HepG2 (cell line): ENCODE measurements around the gene IRAK2. TPM values are rescaled to one million over a fixed set of nuclear protein-coding genes. Genes with fewer than 3 reads are reported as not detected.

Source experiments
- FOSL2 ChIP-seq: sonication (generic); formaldehyde crosslinking; IDR thresholded peaks from 2 replicates; pipeline ENCODE4 v1.4.0; 2020; ENCODE audit warnings: missing genetic modification reagents
- GATA4 ChIP-seq: sonication (generic); IDR thresholded peaks from 2 replicates; pipeline ENCODE4 v1.6.1; 2016; ENCODE audit warnings: antibody characterized with exemption, low read depth, borderline replicate concordance
- GTF2F1 ChIP-seq: fragments of 150-350 bp; IDR thresholded peaks from 2 replicates; pipeline ENCODE4 v1.6.1; 2014; ENCODE audit warnings: low read length
- LCORL ChIP-seq, 2 experiments: fragments of 450-650 bp in 1 of 2; sonication (generic) in 1 of 2; formaldehyde crosslinking in 1 of 2; IDR thresholded peaks; 2 replicates each; pipeline versions ENCODE4 v1.5.0 to v1.6.1; 2017 to 2020; ENCODE audit warnings: antibody characterized with exemption in 1 of 2, missing genetic modification reagents in 1 of 2
- MAF1 ChIP-seq: sonication (generic); formaldehyde crosslinking; IDR thresholded peaks from 2 replicates; pipeline ENCODE4 v1.5.0; 2020; ENCODE audit warnings: missing genetic modification reagents, borderline replicate concordance
- MATR3 ChIP-seq: sonication (generic); formaldehyde crosslinking; IDR thresholded peaks from 2 replicates; pipeline ENCODE4 v1.4.0; 2020; ENCODE audit warnings: missing genetic modification reagents
- MEF2D ChIP-seq: sonication (generic); formaldehyde crosslinking; IDR thresholded peaks from 2 replicates; pipeline ENCODE4 v1.5.1; 2020; ENCODE audit warnings: mild to moderate bottlenecking, missing genetic modification reagents
- MIXL1 ChIP-seq: IDR thresholded peaks from 2 replicates; pipeline ENCODE4 v1.6.1; 2016
- MYC ChIP-seq: sonication (generic); formaldehyde crosslinking; IDR thresholded peaks from 2 replicates; pipeline ENCODE4 v1.9.0; 2021; ENCODE audit warnings: missing genetic modification reagents, borderline replicate concordance
- NRL ChIP-seq: sonication (generic); formaldehyde crosslinking; IDR thresholded peaks from 2 replicates; pipeline ENCODE4 v1.5.0; 2020; ENCODE audit warnings: missing genetic modification reagents, mild to moderate bottlenecking, moderate library complexity, borderline replicate concordance
- RBM39 ChIP-seq: fragments of 200-400 bp; formaldehyde crosslinking; IDR thresholded peaks from one replicate; pipeline ENCODE4 v1.6.1; 2018; ENCODE audit warnings: antibody characterized with exemption, mild to moderate bottlenecking, low read depth, low read length; ENCODE audit not compliant: poor library complexity, severe bottlenecking
- SMYD3 ChIP-seq: sonication (generic); formaldehyde crosslinking; IDR thresholded peaks from 2 replicates; pipeline ENCODE4 v1.8.1; 2023; ENCODE audit warnings: mild to moderate bottlenecking, missing genetic modification reagents
- SRF ChIP-seq: IDR thresholded peaks from 2 replicates; pipeline ENCODE4 v1.6.1; 2011; ENCODE audit warnings: mild to moderate bottlenecking, low read depth, low read length, moderate library complexity
- TARDBP ChIP-seq: sonication (generic); formaldehyde crosslinking; IDR thresholded peaks from 2 replicates; pipeline ENCODE4 v1.8.0; 2022; ENCODE audit warnings: mild to moderate bottlenecking, missing genetic modification reagents
- WIZ ChIP-seq: sonication (generic); formaldehyde crosslinking; IDR thresholded peaks from 2 replicates; pipeline ENCODE4 v1.5.1; 2020; ENCODE audit warnings: mild to moderate bottlenecking, missing genetic modification reagents
- ZBTB38 ChIP-seq: sonication (generic); formaldehyde crosslinking; IDR thresholded peaks from 2 replicates; pipeline ENCODE4 v1.5.1; 2020; ENCODE audit warnings: mild to moderate bottlenecking, missing genetic modification reagents
- ZEB1 ChIP-seq: IDR thresholded peaks from 2 replicates; pipeline ENCODE4 v1.6.1; 2012; ENCODE audit warnings: mild to moderate bottlenecking, low read depth, inconsistent platforms; ENCODE audit not compliant: insufficient replicate concordance
- ZKSCAN5 ChIP-seq: sonication (generic); formaldehyde crosslinking; IDR thresholded peaks from 2 replicates; pipeline ENCODE4 v1.5.1; 2020; ENCODE audit warnings: mild to moderate bottlenecking, missing genetic modification reagents
- ZNF205 ChIP-seq: IDR thresholded peaks from 2 replicates; pipeline ENCODE4 v1.6.1; 2018; ENCODE audit warnings: missing biosample characterization, missing genetic modification reagents
- ZNF510 ChIP-seq: sonication (generic); formaldehyde crosslinking; IDR thresholded peaks from 2 replicates; pipeline ENCODE4 v1.4.0; 2020; ENCODE audit warnings: low read depth, mild to moderate bottlenecking, missing genetic modification reagents
- ZNF841 ChIP-seq: sonication (generic); formaldehyde crosslinking; IDR thresholded peaks from 2 replicates; pipeline ENCODE4 v1.8.1; 2023; ENCODE audit warnings: missing genetic modification reagents, borderline replicate concordance
- polyA plus RNA-seq, 8 experiments: library from polyadenylated mRNA; depleted of rRNA in 3 of 8; stranded (reverse) in 7 of 8; unstranded in 1 of 8; fragments of >200 nt; fragmentation: Illumina TruSeq in 4 of 8; extraction: Trizol in 4 of 8; gene quantifications; 2 replicates each; pipeline versions ENCODE4 v1.2.1 to v1.2.3, GENCODE V29; 2011 to 2016; ENCODE audit warnings: low read depth in 4 of 8, missing spikeins in 1 of 8, mixed read lengths in 1 of 8; ENCODE audit not compliant: insufficient read depth in 1 of 8
- total RNA-seq, 5 experiments: library from RNA; depleted of rRNA; stranded (reverse); fragments of >200 nt; fragmentation: Illumina TruSeq; extraction: Trizol; gene quantifications; 2 replicates each; pipeline ENCODE4 v1.2.3, GENCODE V29; 2016; ENCODE audit warnings: low read depth in 1 of 5
- TF ChIP-seq, protein P1 (sequence below): sonication (generic); formaldehyde crosslinking; IDR thresholded peaks from 2 replicates; pipeline ENCODE4 v1.8.1; 2023; ENCODE audit warnings: mild to moderate bottlenecking, inconsistent platforms, moderate library complexity, missing genetic modification reagents, borderline replicate concordance
- TF ChIP-seq, protein P2 (sequence below): sonication (generic); formaldehyde crosslinking; IDR thresholded peaks from 2 replicates; pipeline ENCODE4 v1.4.0; 2020; ENCODE audit warnings: mild to moderate bottlenecking, missing genetic modification reagents, borderline replicate concordance
- TF ChIP-seq, protein P3 (sequence below): sonication (generic); formaldehyde crosslinking; IDR thresholded peaks from 2 replicates; pipeline ENCODE4 v1.5.1; 2020; ENCODE audit warnings: mild to moderate bottlenecking, missing genetic modification reagents, borderline replicate concordance

Gene IRAK2
- total and polyA plus RNA-seq, 2 of the 13 experiments (the other 11 are each of a cell fraction or from before 2014, with no cell fraction given): 13.1 to 23.3 TPM

DNA sequence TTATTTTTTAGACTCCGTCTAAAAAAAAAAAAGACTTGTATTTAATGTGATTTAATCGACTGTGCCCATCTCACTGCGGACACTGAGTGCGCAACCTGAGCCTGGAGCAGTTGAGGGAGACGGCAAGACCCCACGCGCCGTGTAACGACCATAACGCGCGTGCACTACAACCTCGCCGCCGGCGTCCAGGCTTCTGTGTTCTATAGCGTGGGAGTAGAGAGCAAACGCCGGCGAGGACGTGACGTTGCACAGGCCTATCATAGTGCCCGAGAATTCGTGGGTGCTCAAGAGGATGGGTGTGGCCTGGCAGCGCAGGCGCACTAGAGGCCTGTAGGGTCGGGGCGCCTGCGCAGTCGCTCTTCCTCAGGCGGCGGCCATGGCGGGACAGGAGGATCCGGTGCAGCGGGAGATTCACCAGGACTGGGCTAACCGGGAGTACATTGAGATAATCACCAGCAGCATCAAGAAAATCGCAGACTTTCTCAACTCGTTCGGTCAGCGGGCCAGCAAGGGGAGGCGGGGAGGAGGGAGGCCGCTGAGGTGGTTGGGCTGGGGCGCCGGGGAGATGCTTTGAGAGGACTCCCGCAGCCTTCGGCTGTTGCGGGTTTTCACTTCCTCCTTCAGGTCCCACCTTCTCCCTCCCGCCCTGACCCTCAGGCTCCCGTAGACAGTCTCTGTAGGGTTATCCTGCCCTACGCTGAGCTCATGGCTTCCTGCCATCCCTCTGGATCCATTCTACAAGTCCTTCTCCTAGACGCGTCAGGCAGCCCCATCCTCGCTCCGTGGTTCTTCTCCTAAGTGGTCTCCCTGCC lies 49.2 kb upstream of the IRAK2 start, which contains the start of gene BRK1 (continued):
- TF ChIP-seq, protein P1, sequence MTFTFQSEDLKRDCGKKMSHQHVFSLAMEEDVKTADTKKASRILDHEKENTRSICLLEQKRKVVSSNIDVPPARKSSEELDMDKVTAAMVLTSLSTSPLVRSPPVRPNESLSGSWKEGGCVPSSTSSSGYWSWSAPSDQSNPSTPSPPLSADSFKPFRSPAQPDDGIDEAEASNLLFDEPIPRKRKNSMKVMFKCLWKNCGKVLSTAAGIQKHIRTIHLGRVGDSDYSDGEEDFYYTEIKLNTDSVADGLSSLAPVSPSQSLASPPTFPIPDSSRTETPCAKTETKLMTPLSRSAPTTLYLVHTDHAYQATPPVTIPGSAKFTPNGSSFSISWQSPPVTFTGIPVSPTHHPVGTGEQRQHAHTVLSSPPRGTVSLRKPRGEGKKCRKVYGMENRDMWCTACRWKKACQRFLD (CRISPR knock-in tag): no peak
- peak; percentile 76; the same call in 1 of the 2 replicates for TF ChIP-seq GATA4
- TF ChIP-seq TARDBP: peak; percentile 11; the same call in 1 of the 2 replicates
- peak; percentile 92 for TF ChIP-seq MYC (CRISPR knock-in tag)
- no peak for TF ChIP-seq LCORL (IDR thresholded peaks at IDR 0.05)
- TF ChIP-seq LCORL (CRISPR knock-in tag; IDR thresholded peaks at IDR 0.05): 0 out of 2 replicates have a peak, but pooled peaks have one; percentile 32
- TF ChIP-seq, protein P2, sequence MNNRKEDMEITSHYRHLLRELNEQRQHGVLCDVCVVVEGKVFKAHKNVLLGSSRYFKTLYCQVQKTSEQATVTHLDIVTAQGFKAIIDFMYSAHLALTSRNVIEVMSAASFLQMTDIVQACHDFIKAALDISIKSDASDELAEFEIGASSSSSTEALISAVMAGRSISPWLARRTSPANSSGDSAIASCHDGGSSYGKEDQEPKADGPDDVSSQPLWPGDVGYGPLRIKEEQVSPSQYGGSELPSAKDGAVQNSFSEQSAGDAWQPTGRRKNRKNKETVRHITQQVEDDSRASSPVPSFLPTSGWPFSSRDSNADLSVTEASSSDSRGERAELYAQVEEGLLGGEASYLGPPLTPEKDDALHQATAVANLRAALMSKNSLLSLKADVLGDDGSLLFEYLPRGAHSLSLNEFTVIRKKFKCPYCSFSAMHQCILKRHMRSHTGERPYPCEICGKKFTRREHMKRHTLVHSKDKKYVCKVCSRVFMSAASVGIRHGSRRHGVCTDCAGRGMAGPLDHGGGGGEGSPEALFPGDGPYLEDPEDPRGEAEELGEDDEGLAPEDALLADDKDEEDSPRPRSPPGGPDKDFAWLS: no peak
- peak; percentile 21 for TF ChIP-seq ZEB1
- peak; percentile 49; the same call in 1 of the 2 replicates for TF ChIP-seq ZBTB38
- TF ChIP-seq MEF2D (CRISPR knock-in tag): 0 out of 2 replicates have a peak, but pooled peaks have one; percentile 13
- TF ChIP-seq RBM39: peak; percentile 83
- TF ChIP-seq NRL: peak; percentile 63; the same call in 1 of the 2 replicates
- 0 out of 2 replicates have a peak, but pooled peaks have one; percentile 45 for TF ChIP-seq MAF1 (CRISPR knock-in tag)
- TF ChIP-seq ZNF841 (CRISPR knock-in tag): no peak
- no peak for TF ChIP-seq SMYD3 (CRISPR knock-in tag)
- no peak for TF ChIP-seq SRF
- TF ChIP-seq WIZ (CRISPR knock-in tag): no peak
- TF ChIP-seq GTF2F1: no peak
- peak; percentile 67; the same call in 1 of the 2 replicates for TF ChIP-seq MIXL1 (CRISPR knock-in tag)
- TF ChIP-seq ZNF510: no peak
- TF ChIP-seq, protein P3, sequence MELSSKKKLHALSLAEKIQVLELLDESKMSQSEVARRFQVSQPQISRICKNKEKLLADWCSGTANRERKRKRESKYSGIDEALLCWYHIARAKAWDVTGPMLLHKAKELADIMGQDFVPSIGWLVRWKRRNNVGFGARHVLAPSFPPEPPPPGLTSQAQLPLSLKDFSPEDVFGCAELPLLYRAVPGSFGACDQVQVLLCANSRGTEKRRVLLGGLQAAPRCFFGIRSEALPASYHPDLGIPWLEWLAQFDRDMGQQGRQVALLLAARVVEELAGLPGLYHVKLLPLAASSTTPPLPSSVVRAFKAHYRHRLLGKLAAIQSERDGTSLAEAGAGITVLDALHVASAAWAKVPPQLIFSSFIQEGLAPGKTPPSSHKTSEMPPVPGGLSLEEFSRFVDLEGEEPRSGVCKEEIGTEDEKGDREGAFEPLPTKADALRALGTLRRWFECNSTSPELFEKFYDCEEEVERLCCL (CRISPR knock-in tag): no peak
- TF ChIP-seq ZNF205 (CRISPR knock-in tag): no peak
- TF ChIP-seq ZKSCAN5: no peak
- no peak for TF ChIP-seq MATR3 (CRISPR knock-in tag)
- TF ChIP-seq FOSL2 (CRISPR knock-in tag): peak; percentile 60; the same call in 1 of the 2 replicates
